Measurements from ENCODE around the gene DNAH1. TPM values are rescaled to one million over a fixed set of nuclear protein-coding genes. Genes with fewer than 3 reads are reported as not detected.

DNAH1 gene
- total RNA-seq, 4 donors from 2014 or later = 1.4 to 6.8 (median 2.0) TPM

DNA sequence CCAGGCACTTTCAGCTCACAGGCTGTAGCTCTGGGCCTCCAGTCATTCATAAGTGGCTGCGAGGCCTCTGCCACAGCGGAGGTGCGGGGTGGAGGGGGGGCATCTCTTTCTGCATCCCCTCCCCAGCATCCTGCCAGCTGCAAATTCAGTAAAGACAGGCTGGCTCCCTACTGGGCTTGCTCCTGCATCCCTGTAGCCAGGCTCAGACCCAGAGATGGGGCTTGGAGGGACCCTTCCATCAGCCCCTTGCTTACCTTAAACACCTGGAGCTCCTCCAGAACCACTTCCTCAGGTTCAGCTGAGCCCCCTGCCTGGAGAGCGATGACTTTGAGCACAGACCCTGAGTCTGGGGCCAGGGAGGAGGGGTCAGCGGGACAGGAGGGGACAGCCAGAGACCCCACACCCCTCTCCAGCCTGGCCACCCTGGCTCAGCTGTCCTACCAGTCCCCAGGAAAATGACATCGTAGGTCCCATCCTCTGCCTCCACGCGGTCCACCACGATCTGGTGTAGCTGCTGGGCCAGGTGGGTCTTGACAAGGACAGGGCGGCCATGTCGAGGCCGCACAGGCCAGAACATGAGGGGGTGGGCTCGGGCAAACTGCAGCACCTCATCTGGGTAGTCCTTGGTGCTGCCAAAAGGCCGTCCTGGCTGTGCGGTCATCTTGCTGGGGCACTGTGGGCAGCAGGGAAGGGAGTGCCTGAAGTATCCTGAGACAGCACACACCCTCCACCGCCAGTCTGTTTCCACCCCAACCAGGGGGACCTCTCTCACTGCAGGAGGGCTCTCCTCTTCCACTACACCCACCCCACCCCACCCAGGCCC lies 123.5 kb downstream of the DNAH1 start:
- H3K27me3 ChIP-seq = no peaks in the 10 kb centered on the region
- DNase-seq (no peak), ATAC-seq (no peak)
- H3K36me3 ChIP-seq = no peaks in the 10 kb centered on the region
- intact Hi-C loops (cut with DNase I; ENCODE audit: low total_unique reads) = no loop called here
- no peaks in the 10 kb centered on the region for H3K9me3 ChIP-seq
- H3K4me1 ChIP-seq = peaks cover 0 to 2% of the 10 kb centered on the region in 2 donors
- TF ChIP-seq POLR2A (IDR thresholded peaks at IDR 0.05) = no peak
- TF ChIP-seq, protein P1, sequence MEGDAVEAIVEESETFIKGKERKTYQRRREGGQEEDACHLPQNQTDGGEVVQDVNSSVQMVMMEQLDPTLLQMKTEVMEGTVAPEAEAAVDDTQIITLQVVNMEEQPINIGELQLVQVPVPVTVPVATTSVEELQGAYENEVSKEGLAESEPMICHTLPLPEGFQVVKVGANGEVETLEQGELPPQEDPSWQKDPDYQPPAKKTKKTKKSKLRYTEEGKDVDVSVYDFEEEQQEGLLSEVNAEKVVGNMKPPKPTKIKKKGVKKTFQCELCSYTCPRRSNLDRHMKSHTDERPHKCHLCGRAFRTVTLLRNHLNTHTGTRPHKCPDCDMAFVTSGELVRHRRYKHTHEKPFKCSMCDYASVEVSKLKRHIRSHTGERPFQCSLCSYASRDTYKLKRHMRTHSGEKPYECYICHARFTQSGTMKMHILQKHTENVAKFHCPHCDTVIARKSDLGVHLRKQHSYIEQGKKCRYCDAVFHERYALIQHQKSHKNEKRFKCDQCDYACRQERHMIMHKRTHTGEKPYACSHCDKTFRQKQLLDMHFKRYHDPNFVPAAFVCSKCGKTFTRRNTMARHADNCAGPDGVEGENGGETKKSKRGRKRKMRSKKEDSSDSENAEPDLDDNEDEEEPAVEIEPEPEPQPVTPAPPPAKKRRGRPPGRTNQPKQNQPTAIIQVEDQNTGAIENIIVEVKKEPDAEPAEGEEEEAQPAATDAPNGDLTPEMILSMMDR (IDR thresholded peaks at IDR 0.05 in 4 of 5, conservative IDR thresholded peaks at IDR 0.05 in 1 of 5) = no peak
- no peak overlapping the region for H3K27ac ChIP-seq
- H3K4me3 ChIP-seq = no peak overlapping the region
- in situ Hi-C loops (cut with MboI; ENCODE audit: low sequenced_read_pairs in 4 of 4) = no loop called here

DNA sequence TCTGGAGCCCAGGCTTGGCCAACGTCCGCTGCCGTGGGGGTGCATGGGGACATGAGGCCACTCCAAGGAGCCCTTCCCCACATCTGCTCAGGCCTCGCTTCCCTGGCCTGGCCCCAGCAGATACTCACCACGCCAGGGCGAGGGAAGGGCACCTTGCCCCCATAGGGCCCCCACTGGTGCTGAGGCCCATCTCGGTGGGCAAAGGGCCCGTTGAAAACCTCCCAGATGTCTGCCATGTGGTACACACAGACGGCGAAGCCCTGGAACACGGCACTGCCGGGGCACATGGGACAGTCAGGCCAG lies 124.1 kb downstream of the DNAH1 start:
- intact Hi-C loops (cut with DNase I; ENCODE audit: low total_unique reads) = no loop called here
- peaks cover 0 to 7% of the 10 kb centered on the region in 2 donors for H3K4me1 ChIP-seq
- no peaks in the 10 kb centered on the region for H3K36me3 ChIP-seq
- H3K4me3 ChIP-seq = no peak overlapping the region
- DNase-seq = no peak
- H3K9me3 ChIP-seq = no peaks in the 10 kb centered on the region
- in situ Hi-C loops (cut with MboI; ENCODE audit: low sequenced_read_pairs in 4 of 4) = no loop called here
- TF ChIP-seq, protein P1 (IDR thresholded peaks at IDR 0.05 in 4 of 5, conservative IDR thresholded peaks at IDR 0.05 in 1 of 5) = no peak
- no peak for TF ChIP-seq POLR2A (IDR thresholded peaks at IDR 0.05)
- H3K27ac ChIP-seq = no peak overlapping the region
- no peaks in the 10 kb centered on the region for H3K27me3 ChIP-seq
- ATAC-seq = no peak

DNA sequence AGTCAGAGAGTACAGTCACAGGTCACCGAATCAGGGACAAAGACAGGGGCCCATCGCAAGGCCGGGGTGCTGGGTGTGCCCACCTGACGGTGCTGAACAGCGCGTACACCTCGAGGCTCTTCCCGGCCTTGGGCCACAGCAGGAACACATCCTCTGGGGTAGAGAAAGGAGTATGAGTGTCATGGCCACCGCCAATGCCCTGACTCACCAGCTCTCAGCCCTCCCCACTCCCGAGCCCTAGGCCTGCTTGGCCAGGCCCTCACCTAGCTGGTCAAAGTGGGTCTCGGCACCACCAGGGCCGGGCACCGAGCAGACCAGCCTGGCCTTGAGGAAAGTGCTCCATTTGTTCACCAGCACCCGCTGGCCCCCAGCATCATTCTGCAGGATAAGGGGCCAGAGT lies 124.6 kb downstream of the DNAH1 start:
- Histone ChIP-seq H3K9me3 (no peaks in the 10 kb centered on the region), H3K27ac (no peak overlapping the region), H3K4me1 (peaks cover 0 to 9% of the 10 kb centered on the region in 2 donors), H3K4me3 (no peak overlapping the region), H3K36me3 (no peaks in the 10 kb centered on the region), H3K27me3 (no peaks in the 10 kb centered on the region)
- intact Hi-C loops (cut with DNase I; ENCODE audit: low total_unique reads) (no loop called here), in situ Hi-C loops (cut with MboI; ENCODE audit: low sequenced_read_pairs in 4 of 4) (no loop called here)
- ATAC-seq (no peak), DNase-seq (no peak)
- TF ChIP-seq, protein P1 (IDR thresholded peaks at IDR 0.05 in 4 of 5, conservative IDR thresholded peaks at IDR 0.05 in 1 of 5) = no peak
- TF ChIP-seq POLR2A (IDR thresholded peaks at IDR 0.05) = no peak

DNA sequence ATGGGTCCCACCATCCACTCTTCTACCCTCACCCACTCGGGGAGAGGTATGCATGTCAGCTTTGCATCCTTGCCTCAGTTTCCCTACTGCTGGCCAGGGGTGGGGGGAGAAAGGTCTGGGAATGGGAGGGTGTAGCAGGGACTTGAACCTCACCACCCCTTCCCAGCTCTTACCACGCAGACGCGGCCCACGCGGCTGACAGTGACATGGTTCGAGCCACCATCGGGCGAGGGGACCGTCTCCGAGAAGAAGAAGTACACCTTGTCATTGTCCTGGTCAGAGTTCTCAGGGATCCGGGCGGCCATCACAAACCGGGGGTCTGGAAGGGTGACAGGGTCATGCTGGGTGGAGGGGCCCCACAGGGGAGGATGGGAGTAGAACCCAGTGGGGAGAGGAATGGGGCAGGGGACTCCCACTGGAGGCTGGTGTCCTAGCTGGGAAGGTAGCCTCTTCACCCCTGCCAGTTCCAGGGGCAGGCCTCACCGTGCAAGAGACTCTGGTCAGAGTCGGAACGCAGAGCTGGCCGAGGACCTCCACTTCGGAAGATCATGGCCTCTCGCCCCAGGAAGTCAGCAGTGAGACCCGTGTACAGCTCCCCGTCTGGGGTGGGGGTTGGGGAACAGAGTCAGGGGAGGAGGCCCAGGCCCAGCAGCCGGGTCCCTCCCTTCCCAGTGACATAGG lies 125.1 kb downstream of the DNAH1 start:
- TF ChIP-seq, protein P1 (IDR thresholded peaks at IDR 0.05 in 4 of 5, conservative IDR thresholded peaks at IDR 0.05 in 1 of 5) = no peak
- TF ChIP-seq POLR2A (IDR thresholded peaks at IDR 0.05) = no peak
- H3K36me3 ChIP-seq = no peaks in the 10 kb centered on the region
- H3K9me3 ChIP-seq = no peaks in the 10 kb centered on the region
- intact Hi-C loops (cut with DNase I; ENCODE audit: low total_unique reads) = no loop called here
- ATAC-seq (no peak), DNase-seq (no peak)
- H3K4me1 ChIP-seq = peaks cover 0 to 9% of the 10 kb centered on the region in 2 donors
- H3K27me3 ChIP-seq = no peaks in the 10 kb centered on the region
- H3K4me3 ChIP-seq = no peak overlapping the region
- H3K27ac ChIP-seq = no peak overlapping the region
- in situ Hi-C loops (cut with MboI; ENCODE audit: low sequenced_read_pairs in 4 of 4) = no loop called here
